Measurements from ENCODE around the gene AKNA. TPM values are rescaled to one million over a fixed set of nuclear protein-coding genes. Genes with fewer than 3 reads are reported as not detected.
A peak's percentile ranks its signal among the peaks of the same experiment; 100 is the strongest.

AKNA gene
- total RNA-seq, 2 experiments from 2014 or later = 300 to 364 TPM

- no peak for DNase-seq
- Mint-ChIP-seq H3K9me3 (no peaks in the 10 kb centered on the region), H3K4me3 (no peak overlapping the region), H3K4me1 (peaks cover 69% of the 10 kb centered on the region), H3K36me3 (ENCODE audit: low read depth) (peaks cover 89% of the 10 kb centered on the region), H3K27me3 (no peaks in the 10 kb centered on the region), H3K27ac (peak overlapping the region; percentile 76)
- CTCF ChIA-PET = interaction anchor here (2.1 kb wide), 1 partner anchor 24 kb away, joined by 7 read pairs; no protein-coding TSS in a partner anchor
- POLR2A ChIA-PET = no interaction called here
These were observed 26.2 kb downstream of the AKNA start for GRCh38 chr9:114361542-114361941.

GRCh38 chr9:114359801-114360200, 28.0 kb downstream of the AKNA start:
- H3K4me1 Mint-ChIP-seq = peaks cover 56% of the 10 kb centered on the region

GRCh38 chr9:114357911-114358328, 29.9 kb downstream of the AKNA start:
- Mint-ChIP-seq H3K9me3 (no peaks in the 10 kb centered on the region), H3K4me3 (no peak overlapping the region), H3K4me1 (peaks cover 38% of the 10 kb centered on the region), H3K27ac (no peak overlapping the region), H3K36me3 (ENCODE audit: low read depth) (peaks cover 79% of the 10 kb centered on the region), H3K27me3 (no peaks in the 10 kb centered on the region)
- no peak for DNase-seq
- POLR2A ChIA-PET = no interaction called here
- CTCF ChIA-PET = interaction anchor here (0.9 to 1.7 kb wide), 2 partner anchors 11 to 25 kb away, joined by 3 to 5 read pairs; no protein-coding TSS in a partner anchor

More at GRCh38 chr9:114359801-114360200, 28.0 kb downstream of the AKNA start:
- Mint-ChIP-seq H3K27ac (peak overlapping the region; percentile 76), H3K27me3 (no peaks in the 10 kb centered on the region), H3K36me3 (ENCODE audit: low read depth) (peaks cover 87% of the 10 kb centered on the region), H3K9me3 (no peaks in the 10 kb centered on the region), H3K4me3 (no peak overlapping the region)
- no peak for DNase-seq
- POLR2A ChIA-PET = no interaction called here
- CTCF ChIA-PET = interaction anchor here (2.1 kb wide), 1 partner anchor 26 kb away, joined by 7 read pairs; no protein-coding TSS in a partner anchor

- H3K36me3 Mint-ChIP-seq (ENCODE audit: low read depth) = peaks cover 79% of the 10 kb centered on the region
- ChIA-PET CTCF (interaction anchor here (0.9 to 1.7 kb wide), 2 partner anchors 12 to 25 kb away, joined by 3 to 5 read pairs; no protein-coding TSS in a partner anchor), POLR2A (no interaction called here)
- no peak overlapping the region for H3K27ac Mint-ChIP-seq
- DNase-seq = no peak
- H3K9me3 Mint-ChIP-seq = no peaks in the 10 kb centered on the region
- H3K27me3 Mint-ChIP-seq = no peaks in the 10 kb centered on the region
- no peak overlapping the region for H3K4me3 Mint-ChIP-seq
- peaks cover 40% of the 10 kb centered on the region for H3K4me1 Mint-ChIP-seq
These were observed 30.4 kb downstream of the AKNA start for GRCh38 chr9:114357360-114357759.

GRCh38 chr9:114356792-114357191, 31.0 kb downstream of the AKNA start:
- POLR2A ChIA-PET = no interaction called here
- H3K27me3 Mint-ChIP-seq = no peaks in the 10 kb centered on the region
- no peak overlapping the region for H3K4me3 Mint-ChIP-seq
- CTCF ChIA-PET = interaction anchor here (0.8 to 2.0 kb wide), 6 partner anchors 8 to 73 kb away, joined by 3 to 7 read pairs (median 3); no protein-coding TSS in a partner anchor
- peaks cover 45% of the 10 kb centered on the region for H3K4me1 Mint-ChIP-seq
- no peaks in the 10 kb centered on the region for H3K9me3 Mint-ChIP-seq
- DNase-seq = no peak
- H3K36me3 Mint-ChIP-seq (ENCODE audit: low read depth) = peaks cover 79% of the 10 kb centered on the region
- H3K27ac Mint-ChIP-seq = peak overlapping the region; percentile 46

- ChIA-PET CTCF (interaction anchor here (0.8 to 2.0 kb wide), 6 partner anchors 9 to 74 kb away, joined by 3 to 7 read pairs (median 3); no protein-coding TSS in a partner anchor), POLR2A (interaction anchor here (1.1 kb wide), 1 partner anchor 14 kb away, joined by 4 read pairs; no protein-coding TSS in a partner anchor)
- Mint-ChIP-seq H3K4me1 (peaks cover 44% of the 10 kb centered on the region), H3K27ac (peak overlapping the region; percentile 9), H3K4me3 (no peak overlapping the region), H3K36me3 (ENCODE audit: low read depth) (peaks cover 75% of the 10 kb centered on the region), H3K9me3 (no peaks in the 10 kb centered on the region), H3K27me3 (no peaks in the 10 kb centered on the region)
- DNase-seq = no peak
These were observed 32.0 kb downstream of the AKNA start for GRCh38 chr9:114355821-114356220.

- ChIA-PET POLR2A (interaction anchor here (0.7 kb wide), 1 partner anchor 35 kb away, joined by 3 read pairs; no protein-coding TSS in a partner anchor), CTCF (interaction anchor here (1.1 to 2.6 kb wide), 5 partner anchors 11 to 32 kb away, joined by 3 to 6 read pairs (median 4); no protein-coding TSS in a partner anchor)
- Mint-ChIP-seq H3K4me3 (no peak overlapping the region), H3K9me3 (no peaks in the 10 kb centered on the region), H3K27me3 (no peaks in the 10 kb centered on the region), H3K36me3 (ENCODE audit: low read depth) (peaks cover 78% of the 10 kb centered on the region), H3K4me1 (peaks cover 51% of the 10 kb centered on the region), H3K27ac (peak overlapping the region; percentile 50)
- DNase-seq = no peak
These were observed 35.9 kb downstream of the AKNA start for GRCh38 chr9:114351932-114352331.

GRCh38 chr9:114350636-114351401, 37.0 kb downstream of the AKNA start:
- no peaks in the 10 kb centered on the region for H3K27me3 Mint-ChIP-seq
- peak overlapping the region; percentile 78 for H3K27ac Mint-ChIP-seq
- ChIA-PET POLR2A (no interaction called here), CTCF (interaction anchor here (0.7 to 1.6 kb wide), 3 partner anchors 11 to 17 kb away, joined by 3 to 5 read pairs (median 3); no protein-coding TSS in a partner anchor)
- no peak overlapping the region for H3K4me3 Mint-ChIP-seq
- peaks cover 46% of the 10 kb centered on the region for H3K4me1 Mint-ChIP-seq
- H3K9me3 Mint-ChIP-seq = no peaks in the 10 kb centered on the region
- H3K36me3 Mint-ChIP-seq (ENCODE audit: low read depth) = peaks cover 78% of the 10 kb centered on the region
- no peak for DNase-seq

GRCh38 chr9:114349713-114350480, 37.9 kb downstream of the AKNA start:
- no peaks in the 10 kb centered on the region for H3K27me3 Mint-ChIP-seq
- H3K9me3 Mint-ChIP-seq = no peaks in the 10 kb centered on the region
- peaks cover 81% of the 10 kb centered on the region for H3K36me3 Mint-ChIP-seq (ENCODE audit: low read depth)
- peaks cover 46% of the 10 kb centered on the region for H3K4me1 Mint-ChIP-seq
- POLR2A ChIA-PET = interaction anchor here (0.6 kb wide), 1 partner anchor 34 kb away, joined by 3 read pairs; no protein-coding TSS in a partner anchor
- CTCF ChIA-PET = interaction anchor here (0.7 to 1.6 kb wide), 4 partner anchors 10 to 15 kb away, joined by 3 to 5 read pairs (median 3); no protein-coding TSS in a partner anchor
- no peak overlapping the region for H3K4me3 Mint-ChIP-seq
- no peak for DNase-seq
- H3K27ac Mint-ChIP-seq = peak overlapping the region; percentile 78

GRCh38 chr9:114348906-114349482, 38.8 kb downstream of the AKNA start:
- peak overlapping the region; percentile 28 for H3K4me3 Mint-ChIP-seq
- no peaks in the 10 kb centered on the region for H3K27me3 Mint-ChIP-seq
- POLR2A ChIA-PET = no interaction called here
- H3K9me3 Mint-ChIP-seq = no peaks in the 10 kb centered on the region
- peak; percentile 62 for DNase-seq
- peaks cover 50% of the 10 kb centered on the region for H3K4me1 Mint-ChIP-seq
- peak overlapping the region; percentile 78 for H3K27ac Mint-ChIP-seq
- H3K36me3 Mint-ChIP-seq (ENCODE audit: low read depth) = peaks cover 84% of the 10 kb centered on the region
- CTCF ChIA-PET = interaction anchor here (0.7 to 1.3 kb wide), 4 partner anchors 14 to 86 kb away, joined by 3 read pairs; no protein-coding TSS in a partner anchor

GRCh38 chr9:114348261-114348905, 39.4 kb downstream of the AKNA start:
- DNase-seq = no peak
- POLR2A ChIA-PET = no interaction called here
- Mint-ChIP-seq H3K36me3 (ENCODE audit: low read depth) (peaks cover 87% of the 10 kb centered on the region), H3K4me3 (no peak overlapping the region), H3K9me3 (no peaks in the 10 kb centered on the region), H3K27ac (peak overlapping the region; percentile 31), H3K4me1 (peaks cover 52% of the 10 kb centered on the region), H3K27me3 (no peaks in the 10 kb centered on the region)
- CTCF ChIA-PET = interaction anchor here (0.9 to 1.2 kb wide), 4 partner anchors 15 to 58 kb away, joined by 3 to 4 read pairs (median 3); no protein-coding TSS in a partner anchor

- DNase-seq = no peak
- ChIA-PET POLR2A (no interaction called here), CTCF (interaction anchor here (0.9 to 1.0 kb wide), 2 partner anchors 26 to 35 kb away, joined by 3 to 4 read pairs; no protein-coding TSS in a partner anchor)
- Mint-ChIP-seq H3K4me1 (peaks cover 52% of the 10 kb centered on the region), H3K27me3 (no peaks in the 10 kb centered on the region), H3K27ac (peak overlapping the region; percentile 31), H3K4me3 (no peak overlapping the region), H3K9me3 (no peaks in the 10 kb centered on the region), H3K36me3 (ENCODE audit: low read depth) (peaks cover 89% of the 10 kb centered on the region)
These were observed 40.1 kb downstream of the AKNA start for GRCh38 chr9:114347675-114348074.

All from activated CD4-positive, alpha-beta T cell treated with anti-CD3 and anti-CD28 coated beads, Interleukin-2, amount 10 ng/mL, durations not matched to agents 7 days and 5 days (primary cell).